ENCODE results near the gene EFHD1. TPM values are rescaled to one million over a fixed set of nuclear protein-coding genes. Genes with fewer than 3 reads are reported as not detected.

EFHD1 gene
- total RNA-seq, 2 donors from 2014 or later: 1.4 to 3.4 TPM

DNA sequence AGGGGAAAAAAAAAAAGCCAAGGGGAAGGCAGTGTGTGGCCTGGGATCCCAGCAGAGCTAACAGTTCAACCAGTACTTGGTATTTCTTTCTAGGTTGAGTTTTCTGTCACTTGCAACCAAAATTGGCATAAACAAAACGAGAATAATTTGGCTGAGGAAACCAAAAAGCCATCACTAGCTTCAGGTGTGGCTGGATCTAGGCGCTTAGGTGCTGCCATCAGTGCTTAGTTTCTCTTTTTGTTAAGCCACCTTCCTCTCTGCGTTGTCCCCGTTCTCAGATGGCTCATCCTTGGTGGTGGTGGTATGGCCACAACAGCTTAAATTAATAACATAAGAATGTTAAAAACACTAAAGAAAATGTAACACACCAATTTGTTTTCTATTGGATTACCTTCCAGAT is 2.4 kb downstream of the EFHD1 start:
- TF ChIP-seq, protein P1, sequence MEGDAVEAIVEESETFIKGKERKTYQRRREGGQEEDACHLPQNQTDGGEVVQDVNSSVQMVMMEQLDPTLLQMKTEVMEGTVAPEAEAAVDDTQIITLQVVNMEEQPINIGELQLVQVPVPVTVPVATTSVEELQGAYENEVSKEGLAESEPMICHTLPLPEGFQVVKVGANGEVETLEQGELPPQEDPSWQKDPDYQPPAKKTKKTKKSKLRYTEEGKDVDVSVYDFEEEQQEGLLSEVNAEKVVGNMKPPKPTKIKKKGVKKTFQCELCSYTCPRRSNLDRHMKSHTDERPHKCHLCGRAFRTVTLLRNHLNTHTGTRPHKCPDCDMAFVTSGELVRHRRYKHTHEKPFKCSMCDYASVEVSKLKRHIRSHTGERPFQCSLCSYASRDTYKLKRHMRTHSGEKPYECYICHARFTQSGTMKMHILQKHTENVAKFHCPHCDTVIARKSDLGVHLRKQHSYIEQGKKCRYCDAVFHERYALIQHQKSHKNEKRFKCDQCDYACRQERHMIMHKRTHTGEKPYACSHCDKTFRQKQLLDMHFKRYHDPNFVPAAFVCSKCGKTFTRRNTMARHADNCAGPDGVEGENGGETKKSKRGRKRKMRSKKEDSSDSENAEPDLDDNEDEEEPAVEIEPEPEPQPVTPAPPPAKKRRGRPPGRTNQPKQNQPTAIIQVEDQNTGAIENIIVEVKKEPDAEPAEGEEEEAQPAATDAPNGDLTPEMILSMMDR (IDR thresholded peaks at IDR 0.05): no peak
- intact Hi-C loops (cut with DNase I): no loop called here
- peaks cover 32% of the 10 kb centered on the region for H3K27me3 ChIP-seq
- H3K4me1 ChIP-seq: peaks cover 6% of the 10 kb centered on the region
- DNase-seq: no peak
- H3K9ac ChIP-seq (ENCODE audit: low read depth in 2 of 2, low read length in 2 of 2): no peak overlapping the region
- no peaks in the 10 kb centered on the region for H3K36me3 ChIP-seq
- no peak overlapping the region for H3K4me3 ChIP-seq
- no peaks in the 10 kb centered on the region for H3K9me3 ChIP-seq
- H3K27ac ChIP-seq: no peak overlapping the region

DNA sequence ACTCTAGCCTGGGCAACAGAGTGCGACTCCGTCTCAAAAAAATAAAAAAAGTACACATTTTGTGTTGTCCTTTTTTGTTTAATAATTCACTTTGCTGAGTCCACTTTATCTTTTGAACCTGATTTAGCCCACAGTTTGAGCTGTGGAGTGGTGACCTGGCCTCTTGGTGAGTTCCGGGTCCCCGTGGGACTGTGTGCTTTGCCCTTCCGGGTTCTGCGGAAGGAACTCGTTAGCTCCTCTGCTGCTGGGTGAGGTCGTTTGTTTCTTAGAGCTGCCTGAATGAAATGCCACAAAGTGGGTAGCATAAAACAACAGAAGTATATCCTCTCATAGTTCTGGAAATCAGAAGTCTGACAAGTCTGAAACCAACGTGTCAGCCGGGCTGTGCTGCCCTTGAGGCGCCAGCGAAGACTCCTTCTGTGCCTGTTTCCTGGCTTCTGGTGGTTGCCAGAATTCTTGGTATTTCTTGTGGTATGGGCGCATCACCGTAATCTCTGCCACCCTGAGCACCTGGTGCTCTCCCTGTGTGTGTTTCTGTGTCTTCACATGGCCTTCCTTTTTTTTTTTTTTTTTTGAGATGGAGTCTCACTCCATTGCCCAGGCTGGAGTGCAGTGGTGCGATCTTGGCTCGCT is 3.5 kb downstream of the EFHD1 start:
- H3K4me1 ChIP-seq: peaks cover 6% of the 10 kb centered on the region
- no peaks in the 10 kb centered on the region for H3K36me3 ChIP-seq
- DNase-seq: no peak
- TF ChIP-seq, protein P1 (IDR thresholded peaks at IDR 0.05): no peak
- H3K9me3 ChIP-seq: no peaks in the 10 kb centered on the region
- intact Hi-C loops (cut with DNase I): no loop called here
- no peak overlapping the region for H3K4me3 ChIP-seq
- peaks cover 29% of the 10 kb centered on the region for H3K27me3 ChIP-seq
- H3K9ac ChIP-seq (ENCODE audit: low read depth in 2 of 2, low read length in 2 of 2): no peak overlapping the region
- H3K27ac ChIP-seq: no peak overlapping the region

GRCh38 chr2:232637866-232638583 is 4.6 kb downstream of the EFHD1 start:
- Histone ChIP-seq H3K27me3 (peaks cover 18% of the 10 kb centered on the region), H3K9ac (ENCODE audit: low read depth in 2 of 2, low read length in 2 of 2) (no peak overlapping the region), H3K9me3 (no peaks in the 10 kb centered on the region), H3K4me1 (peaks cover 1% of the 10 kb centered on the region), H3K27ac (no peak overlapping the region), H3K36me3 (no peaks in the 10 kb centered on the region), H3K4me3 (no peak overlapping the region)
- DNase-seq: no peak
- TF ChIP-seq, protein P1 (IDR thresholded peaks at IDR 0.05): no peak
- intact Hi-C loops (cut with DNase I): no loop called here

DNA sequence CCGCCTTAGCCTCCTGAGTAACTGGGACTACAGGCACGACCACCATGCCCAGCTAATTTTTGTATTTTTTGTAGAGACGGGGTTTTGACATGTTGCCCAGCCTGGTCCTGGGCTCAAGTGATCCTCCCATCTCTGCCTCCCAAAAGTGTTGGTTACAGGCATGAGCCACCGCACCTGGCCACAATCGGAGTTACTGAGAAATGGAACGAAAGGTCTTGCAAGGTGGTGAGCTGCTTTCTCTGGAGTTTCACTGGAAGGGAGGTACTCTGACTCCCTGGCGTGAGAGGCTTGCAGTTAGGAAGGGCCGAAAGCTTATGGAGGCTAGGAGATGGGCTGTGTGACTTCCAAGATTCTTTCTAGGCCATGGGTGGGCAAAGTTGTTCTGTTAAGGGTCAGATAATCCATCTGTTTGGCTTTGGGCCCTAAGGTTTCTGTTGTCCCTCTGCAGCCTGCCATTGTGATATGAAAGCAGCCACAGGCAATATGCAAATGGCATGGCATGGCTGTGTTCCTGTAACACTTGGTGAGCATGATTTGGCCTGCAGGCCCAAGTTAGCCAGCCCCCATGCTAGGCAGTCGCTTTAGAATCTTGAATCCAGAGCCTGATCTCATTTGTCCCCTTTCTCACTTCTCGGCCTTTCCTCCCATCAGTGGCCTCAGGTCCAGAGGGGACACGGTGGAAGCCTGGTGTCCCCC is 7.9 kb downstream of the EFHD1 start:
- intact Hi-C loops (cut with DNase I): no loop called here

DNA sequence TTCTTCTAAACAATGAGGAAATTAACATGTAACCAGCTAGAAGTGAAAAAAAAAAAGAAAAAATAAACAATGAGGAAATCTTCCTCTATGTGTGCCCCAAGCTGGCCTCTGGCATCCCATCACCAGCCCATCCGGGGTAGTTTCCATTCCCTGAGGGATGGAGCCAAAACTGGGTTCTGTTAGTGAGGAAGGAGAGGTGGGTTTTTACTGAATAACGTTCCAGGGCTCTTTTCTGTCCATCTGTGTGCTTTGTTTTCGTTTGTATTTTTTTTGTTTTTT is 9.7 kb downstream of the EFHD1 start:
- Histone ChIP-seq H3K9ac (ENCODE audit: low read depth in 2 of 2, low read length in 2 of 2) (no peak overlapping the region), H3K4me3 (no peak overlapping the region), H3K9me3 (no peaks in the 10 kb centered on the region), H3K27ac (no peak overlapping the region), H3K4me1 (no peaks in the 10 kb centered on the region), H3K36me3 (no peaks in the 10 kb centered on the region), H3K27me3 (no peaks in the 10 kb centered on the region)
- TF ChIP-seq, protein P1 (IDR thresholded peaks at IDR 0.05): no peak
- intact Hi-C loops (cut with DNase I): no loop called here
- DNase-seq: no peak

More for the DNA sequence above, 7.9 kb downstream of the EFHD1 start:
- no peak for DNase-seq
- Histone ChIP-seq H3K4me1 (no peaks in the 10 kb centered on the region), H3K27me3 (no peaks in the 10 kb centered on the region), H3K9me3 (no peaks in the 10 kb centered on the region), H3K36me3 (no peaks in the 10 kb centered on the region), H3K27ac (no peak overlapping the region), H3K4me3 (no peak overlapping the region), H3K9ac (ENCODE audit: low read depth in 2 of 2, low read length in 2 of 2) (no peak overlapping the region)
- TF ChIP-seq, protein P1 (IDR thresholded peaks at IDR 0.05): no peak

Measured in colonic mucosa (tissue), 4 donors.